GM18861 (cell line): Measurements from ENCODE around the gene JAG1.

Source experiments
- ATAC-seq: cut with Tn5 transposase; IDR thresholded peaks from one replicate; pipeline ENCODE4 v1.9.1; 2021; ENCODE audit not compliant: unreplicated experiment

JAG1 gene

GRCh38 chr20:10653599-10654249, 20.1 kb downstream of the JAG1 start:
- peak; percentile 47 for ATAC-seq

GRCh38 chr20:10652660-10653261, 21.0 kb downstream of the JAG1 start:
- ATAC-seq, result no peak

DNA sequence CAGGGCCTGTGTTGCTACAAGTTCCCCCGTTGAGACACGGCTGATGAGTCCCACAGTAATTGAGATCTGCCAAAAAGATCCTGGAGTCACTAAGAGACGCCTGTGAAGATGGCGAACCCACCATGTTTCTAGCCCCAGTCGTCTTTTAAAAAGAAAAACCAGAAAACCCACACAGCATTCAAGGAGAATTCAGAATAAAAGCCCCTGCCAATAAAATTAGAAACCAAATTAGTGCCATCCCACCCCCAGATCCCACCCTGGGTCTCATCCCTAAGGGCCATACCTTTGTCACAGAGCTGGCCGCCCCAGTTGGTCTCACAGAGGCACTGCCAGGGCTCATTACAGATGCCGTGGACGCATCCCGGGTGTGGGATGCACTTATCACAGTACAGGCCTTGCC, 21.6 kb downstream of the JAG1 start:
- no peak for ATAC-seq

GRCh38 chr20:10651227-10651990, 22.4 kb downstream of the JAG1 start:
- no peak for ATAC-seq

GRCh38 chr20:10649797-10650160, 24.0 kb downstream of the JAG1 start:
- ATAC-seq, result no peak

GRCh38 chr20:10649080-10649796, 24.6 kb downstream of the JAG1 start:
- ATAC-seq, result no peak

DNA sequence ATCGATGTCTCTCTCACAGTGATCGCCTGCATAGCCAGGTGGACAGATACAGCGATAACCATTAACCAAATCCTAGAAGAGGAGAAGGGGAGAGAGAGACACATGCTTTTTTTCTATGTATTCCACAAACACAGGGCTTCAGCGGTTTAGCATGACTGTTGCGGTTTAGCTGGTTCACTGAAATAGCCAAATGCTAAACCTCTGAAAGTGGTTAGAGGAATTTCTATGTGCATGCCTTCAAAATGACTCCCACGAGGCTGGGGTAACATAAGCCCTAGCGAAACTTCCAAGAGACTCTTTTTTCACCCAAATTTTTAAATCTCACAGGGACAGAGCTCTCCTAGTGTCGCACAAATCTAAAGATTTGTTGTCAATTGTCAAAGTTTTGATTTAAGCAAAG, 25.1 kb downstream of the JAG1 start:
- no peak for ATAC-seq

DNA sequence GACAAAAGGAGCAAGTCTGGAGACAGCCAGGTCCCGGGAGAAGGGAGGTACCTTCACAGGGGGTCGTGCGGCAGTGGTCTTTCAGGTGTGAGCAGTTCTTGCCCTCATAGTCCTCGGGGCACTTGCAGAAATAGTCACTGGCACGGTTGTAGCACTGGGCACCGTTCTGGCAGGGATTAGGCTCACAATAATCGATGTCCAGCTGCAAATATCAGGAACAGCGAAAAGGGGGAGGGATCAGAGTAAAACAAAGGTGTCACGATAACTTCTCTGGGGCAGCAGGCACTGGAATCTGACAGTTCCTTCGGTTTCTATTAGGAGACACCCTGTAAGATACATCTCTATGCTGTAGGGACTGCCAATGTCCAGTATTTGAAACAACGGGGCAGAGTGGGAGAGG, 25.9 kb downstream of the JAG1 start:
- ATAC-seq, result no peak

- ATAC-seq, result peak; percentile 47
Measured at GRCh38 chr20:10647471-10647870, 26.3 kb downstream of the JAG1 start.

DNA sequence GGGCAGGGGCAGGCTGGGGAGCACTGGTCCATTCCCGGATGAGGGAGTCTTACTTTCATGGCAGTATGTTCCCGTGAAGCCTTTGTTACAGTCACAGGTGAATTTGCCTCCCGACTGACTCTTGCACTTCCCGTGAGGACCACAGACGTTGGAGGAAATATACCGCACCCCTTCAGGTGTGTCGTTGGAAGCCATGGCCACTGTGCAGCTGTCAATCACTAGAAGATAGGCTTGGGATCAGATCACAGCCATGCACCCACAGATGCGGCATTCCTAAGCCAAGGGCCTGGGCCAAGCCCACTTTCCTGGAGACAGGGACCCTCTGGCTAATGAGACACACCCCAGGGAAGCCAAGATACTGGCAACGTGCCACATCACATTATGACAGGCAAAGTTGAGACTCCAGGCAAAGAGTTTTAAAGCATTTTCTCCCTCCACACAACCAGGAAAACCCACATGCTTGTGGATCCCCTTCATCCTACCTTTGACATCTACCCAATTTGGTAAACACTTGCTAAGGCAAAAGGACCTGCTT, 26.8 kb downstream of the JAG1 start:
- ATAC-seq, result no peak

DNA sequence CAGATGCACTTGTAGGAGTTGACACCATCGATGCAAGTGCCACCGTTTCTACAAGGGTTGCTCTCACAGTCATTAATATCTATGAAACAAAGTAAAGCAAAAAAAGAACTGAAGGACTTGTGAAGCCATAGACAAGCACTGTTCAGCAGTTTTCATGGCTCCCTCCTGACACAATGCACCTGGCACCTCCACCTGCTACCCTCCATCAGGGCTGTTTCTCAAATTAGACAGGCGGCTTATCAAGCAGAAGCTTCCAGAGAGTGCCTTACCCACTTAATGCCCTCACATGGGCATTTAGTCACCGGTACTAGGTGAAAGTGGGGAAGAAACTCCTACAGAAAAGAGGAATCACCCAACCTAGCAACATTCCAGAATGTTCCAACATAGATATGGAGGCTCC, 27.8 kb downstream of the JAG1 start:
- ATAC-seq, result no peak

DNA sequence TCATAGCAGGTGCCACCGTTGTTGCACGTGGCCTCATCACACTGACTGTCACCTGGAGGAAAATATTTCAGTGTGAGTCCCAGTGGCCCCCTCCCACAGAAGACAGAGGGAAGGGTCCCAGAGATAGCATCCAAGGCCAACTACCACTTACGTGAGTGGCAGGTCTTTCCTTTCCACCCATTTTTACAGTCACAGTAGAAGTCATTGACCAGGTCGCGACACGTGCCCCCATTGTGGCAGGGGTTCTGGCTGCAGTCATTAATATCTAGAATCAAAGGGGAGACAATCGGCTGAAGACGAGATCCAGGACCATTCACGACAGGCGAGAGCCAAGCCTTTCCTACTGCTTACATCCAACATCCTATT, 28.6 kb downstream of the JAG1 start:
- no peak for ATAC-seq

DNA sequence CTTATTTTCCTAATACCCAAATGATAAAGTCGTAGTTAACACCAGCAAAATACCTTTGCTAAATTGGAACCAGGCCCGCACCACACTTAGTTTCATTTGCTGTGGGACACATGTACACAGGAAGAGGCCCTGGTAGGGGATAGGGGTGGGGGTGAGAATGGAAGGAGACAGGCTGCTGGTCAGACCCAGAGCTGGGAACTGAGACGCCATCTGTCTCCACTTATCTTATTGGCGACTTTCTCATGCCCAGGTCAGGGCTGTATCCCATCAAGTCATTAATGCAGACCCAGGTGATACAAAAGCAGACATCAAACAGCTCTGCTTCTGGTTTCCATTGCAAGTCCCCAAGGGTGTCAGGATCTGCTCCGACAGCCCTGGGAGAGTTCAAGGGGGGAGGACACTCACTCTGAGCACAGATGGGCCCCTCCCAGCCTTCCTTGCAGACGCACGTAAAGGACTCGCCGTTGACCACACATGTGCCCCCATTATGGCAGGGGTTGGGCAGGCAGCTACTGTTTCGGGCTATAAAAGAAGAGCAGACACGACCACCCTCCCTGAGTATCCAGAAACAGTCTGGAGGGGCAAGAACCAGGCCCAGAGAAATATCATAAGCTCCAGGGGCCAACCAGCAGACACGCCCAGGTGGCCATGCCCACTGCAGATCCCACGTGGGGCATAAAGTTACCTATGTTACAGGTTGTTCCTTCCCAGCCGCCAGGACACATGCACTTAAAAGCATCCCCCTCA, 29.2 kb downstream of the JAG1 start:
- ATAC-seq, result no peak

- no peak for ATAC-seq
Measured at GRCh38 chr20:10643560-10643873, 30.3 kb downstream of the JAG1 start.

DNA sequence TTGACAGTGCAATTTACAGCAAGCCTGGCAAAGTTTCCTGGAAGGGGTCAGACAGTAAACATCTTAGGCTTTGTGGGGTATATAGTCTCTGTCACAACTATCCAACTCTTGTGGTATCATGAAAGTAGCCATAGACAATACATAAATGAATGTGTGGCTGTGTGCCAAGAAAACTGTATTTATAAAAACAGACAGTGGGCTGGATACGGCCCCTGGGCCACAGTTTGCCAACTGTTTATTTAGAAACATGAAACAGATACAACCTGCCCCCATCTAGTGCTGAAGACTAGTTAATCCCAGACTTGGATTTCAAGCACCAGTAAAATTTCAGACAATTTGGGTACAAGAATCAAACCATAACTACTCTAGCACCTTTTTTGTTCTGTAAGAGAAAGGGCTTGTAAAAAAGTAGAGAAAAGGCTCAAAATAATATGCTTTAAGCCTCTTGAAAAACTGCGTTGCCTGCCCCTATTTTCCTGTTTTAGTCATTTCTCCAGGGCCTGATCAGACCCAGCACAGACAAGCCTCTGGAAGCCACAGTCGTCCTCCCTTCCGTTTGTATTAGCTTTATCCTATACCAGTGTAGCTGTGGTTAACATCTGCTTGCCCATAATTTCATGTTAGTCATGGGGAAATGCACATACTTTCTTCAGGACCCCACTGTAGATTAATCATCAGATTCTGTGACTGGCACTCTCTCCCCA, 30.8 kb downstream of the JAG1 start:
- ATAC-seq, result no peak

GRCh38 chr20:10641893-10642292, 31.9 kb downstream of the JAG1 start:
- ATAC-seq, result no peak

DNA sequence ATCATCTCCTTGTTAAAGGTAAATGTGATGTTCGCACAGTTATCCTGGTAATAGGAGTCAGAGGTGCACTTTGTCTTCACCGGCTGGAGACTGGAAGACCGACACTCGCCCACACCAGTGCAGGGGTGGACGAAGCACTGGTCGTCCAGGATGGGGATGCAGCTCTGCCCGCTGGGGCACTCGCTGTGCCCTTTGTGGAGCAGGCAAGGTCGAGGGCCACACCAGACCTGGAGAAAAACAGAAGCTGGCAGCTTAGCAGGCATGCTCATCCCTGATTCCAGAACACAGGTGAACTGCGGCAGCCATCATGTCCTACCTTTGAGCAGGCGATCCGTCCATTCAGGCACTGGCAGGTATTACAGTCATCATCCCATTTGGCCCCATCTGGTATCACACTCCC, 32.3 kb downstream of the JAG1 start:
- no peak for ATAC-seq

GRCh38 chr20:10640897-10641296, 32.9 kb downstream of the JAG1 start:
- ATAC-seq, result no peak

- ATAC-seq, result no peak
Measured at GRCh38 chr20:10639737-10640556, 33.9 kb downstream of the JAG1 start.
